ENCODE results near the gene CAPN14.

Gene CAPN14

GRCh38 chr2:31240381-31241365 lies 23.4 kb upstream of the CAPN14 start:
- no peak for DNase-seq

DNA sequence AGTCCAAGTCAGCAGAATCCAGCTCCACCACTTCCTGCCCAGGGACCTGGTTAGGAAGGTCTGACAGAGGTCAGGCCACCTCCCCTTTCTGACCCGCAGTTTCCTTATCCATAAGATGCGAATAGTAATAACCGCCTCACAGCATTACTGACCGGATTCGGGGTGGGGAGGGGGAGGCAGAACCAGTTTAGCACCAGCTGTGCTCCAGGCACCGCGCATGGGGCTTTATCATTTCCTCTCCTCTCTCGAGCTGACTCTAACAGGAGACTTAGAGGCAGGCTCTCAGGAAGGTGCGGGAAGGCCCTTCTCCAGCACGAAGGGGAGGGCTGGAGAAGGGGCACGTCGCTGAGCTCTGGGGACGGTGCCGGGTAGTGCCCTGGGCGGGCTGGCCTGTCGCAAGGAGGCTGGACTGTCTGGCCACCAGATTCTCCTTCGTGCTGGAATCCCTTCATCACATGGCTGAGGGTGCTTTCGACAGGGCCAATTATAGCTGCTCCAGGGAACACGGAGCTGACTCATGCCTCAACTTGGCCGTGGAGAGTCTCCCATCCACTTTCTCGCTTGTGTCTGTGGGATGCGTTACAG lies 22.4 kb upstream of the CAPN14 start:
- DNase-seq = no peak

GRCh38 chr2:31238906-31239592 lies 21.7 kb upstream of the CAPN14 start:
- no peak for DNase-seq

DNA sequence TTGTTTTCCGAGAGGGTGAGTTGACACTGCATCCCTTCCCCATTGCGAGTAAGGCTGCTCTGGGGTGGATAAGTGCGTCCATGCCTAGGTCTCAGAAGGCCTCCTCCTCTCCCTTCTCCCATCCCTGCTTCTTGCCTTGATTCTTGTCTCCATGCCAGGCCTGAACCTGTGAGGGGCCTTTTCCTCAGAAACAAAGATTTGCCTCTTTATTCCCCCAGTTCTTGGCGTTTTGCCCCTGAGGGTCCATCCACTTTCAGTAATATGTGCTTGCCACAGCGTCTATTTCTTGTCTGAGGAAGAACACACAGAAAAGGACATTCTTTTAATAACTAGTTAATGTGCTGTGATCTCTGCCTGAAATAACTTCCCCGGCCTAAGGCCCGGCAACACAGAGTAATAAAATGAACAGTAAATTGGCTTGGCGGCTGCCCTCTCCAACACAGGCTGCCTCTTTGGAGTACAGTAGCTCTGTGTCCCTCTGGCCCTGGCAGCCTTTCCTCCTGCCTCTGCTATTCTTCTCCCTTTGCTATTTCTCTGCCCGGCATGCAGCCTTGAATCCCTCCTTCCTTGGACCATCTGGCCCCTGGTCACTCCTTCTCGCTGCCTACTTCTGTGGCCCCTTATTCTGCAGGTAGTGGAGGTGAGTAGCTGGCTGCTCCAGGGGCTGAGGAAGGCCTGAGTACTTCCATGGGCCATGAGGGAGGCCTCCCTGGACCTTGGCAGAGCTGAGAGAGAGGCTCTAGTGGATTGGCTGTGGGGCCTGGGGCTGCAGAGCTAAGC lies 21.0 kb upstream of the CAPN14 start:
- DNase-seq = no peak

DNA sequence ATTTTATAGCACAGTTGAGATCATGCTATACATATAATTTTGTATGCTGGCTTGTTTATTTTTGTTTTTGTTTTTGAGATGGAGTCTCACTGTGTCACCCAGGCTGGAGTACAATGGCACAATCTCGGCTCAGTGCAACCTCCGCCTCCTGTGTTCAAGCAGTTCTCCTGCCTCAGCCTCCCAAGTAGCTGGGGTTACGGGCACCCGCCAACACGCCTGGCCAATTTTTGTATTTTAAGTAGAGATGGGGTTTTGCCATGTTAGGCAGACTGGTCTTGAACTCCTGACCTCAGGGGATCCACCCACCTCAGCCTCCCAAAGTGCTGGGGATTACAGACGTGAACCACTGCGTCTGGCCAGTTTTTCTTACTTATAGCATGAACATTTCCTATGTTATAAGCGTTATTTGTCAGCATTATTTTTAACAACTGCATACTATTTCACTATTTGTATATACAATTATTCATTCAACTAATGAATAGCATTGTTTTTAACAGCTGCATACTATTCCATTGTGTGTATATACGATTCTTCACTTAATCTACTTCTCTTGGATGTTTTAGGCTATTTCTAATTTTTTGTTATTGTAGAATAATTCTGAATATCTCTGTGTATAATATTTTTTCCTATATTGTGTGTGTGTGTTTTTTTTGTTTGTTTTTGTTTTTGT lies 20.2 kb upstream of the CAPN14 start:
- DNase-seq = no peak

DNA sequence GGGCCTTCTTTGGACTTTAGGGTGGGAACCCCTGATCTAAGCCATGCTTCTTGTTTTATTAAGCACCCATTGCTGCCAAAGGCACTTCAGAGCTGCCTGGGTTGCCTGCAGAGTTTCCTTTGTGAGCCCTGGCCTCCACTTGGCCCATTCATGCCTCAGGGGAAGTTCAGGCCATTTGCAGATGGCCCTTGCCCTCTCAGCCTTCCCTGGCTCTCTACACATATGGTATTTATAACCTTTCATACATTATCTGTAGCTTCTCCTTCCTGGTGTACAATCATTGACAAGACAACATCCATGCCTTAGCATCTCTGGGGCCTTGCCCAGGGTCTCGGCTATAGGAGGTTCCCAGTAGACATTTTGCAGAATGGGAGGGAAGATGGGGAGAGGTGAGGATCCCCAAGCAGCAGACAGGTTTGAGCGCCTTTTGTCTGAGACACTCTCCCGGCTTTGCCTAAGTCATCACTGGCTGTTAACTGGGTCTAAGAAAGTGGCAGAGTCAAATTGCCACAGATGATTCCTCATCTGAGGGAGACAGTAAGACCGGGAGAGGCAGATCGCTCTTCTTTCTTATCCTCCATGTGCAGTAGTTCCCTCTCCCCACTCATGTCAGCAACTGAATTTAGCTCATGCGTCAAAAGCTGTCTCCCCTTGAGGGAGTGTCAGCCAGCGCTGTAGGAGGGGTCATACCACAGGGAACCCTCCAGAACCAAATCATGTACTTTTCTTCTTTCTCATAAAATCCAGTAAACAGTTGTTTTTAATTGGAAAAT lies 19.3 kb upstream of the CAPN14 start:
- DNase-seq = no peak

DNA sequence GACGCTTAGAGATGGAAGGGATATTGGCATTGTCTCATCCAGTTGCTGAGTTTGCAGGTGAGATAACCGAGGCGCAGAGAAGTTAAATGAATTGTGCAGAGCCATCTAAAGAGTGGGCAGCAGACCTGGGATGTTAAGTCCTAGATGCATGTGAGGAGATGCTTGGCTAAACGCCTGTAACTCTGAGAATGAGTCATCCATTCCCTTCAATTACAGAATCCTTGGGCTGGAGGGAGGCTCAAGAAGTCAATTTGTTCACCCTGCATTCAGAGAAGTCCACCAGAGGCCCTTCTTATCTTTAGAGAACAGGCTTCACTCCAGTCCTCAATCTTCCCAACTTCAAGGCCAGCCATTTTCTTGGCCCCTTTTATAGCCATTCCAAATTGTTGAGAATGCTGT lies 18.2 kb upstream of the CAPN14 start:
- DNase-seq = no peak

DNA sequence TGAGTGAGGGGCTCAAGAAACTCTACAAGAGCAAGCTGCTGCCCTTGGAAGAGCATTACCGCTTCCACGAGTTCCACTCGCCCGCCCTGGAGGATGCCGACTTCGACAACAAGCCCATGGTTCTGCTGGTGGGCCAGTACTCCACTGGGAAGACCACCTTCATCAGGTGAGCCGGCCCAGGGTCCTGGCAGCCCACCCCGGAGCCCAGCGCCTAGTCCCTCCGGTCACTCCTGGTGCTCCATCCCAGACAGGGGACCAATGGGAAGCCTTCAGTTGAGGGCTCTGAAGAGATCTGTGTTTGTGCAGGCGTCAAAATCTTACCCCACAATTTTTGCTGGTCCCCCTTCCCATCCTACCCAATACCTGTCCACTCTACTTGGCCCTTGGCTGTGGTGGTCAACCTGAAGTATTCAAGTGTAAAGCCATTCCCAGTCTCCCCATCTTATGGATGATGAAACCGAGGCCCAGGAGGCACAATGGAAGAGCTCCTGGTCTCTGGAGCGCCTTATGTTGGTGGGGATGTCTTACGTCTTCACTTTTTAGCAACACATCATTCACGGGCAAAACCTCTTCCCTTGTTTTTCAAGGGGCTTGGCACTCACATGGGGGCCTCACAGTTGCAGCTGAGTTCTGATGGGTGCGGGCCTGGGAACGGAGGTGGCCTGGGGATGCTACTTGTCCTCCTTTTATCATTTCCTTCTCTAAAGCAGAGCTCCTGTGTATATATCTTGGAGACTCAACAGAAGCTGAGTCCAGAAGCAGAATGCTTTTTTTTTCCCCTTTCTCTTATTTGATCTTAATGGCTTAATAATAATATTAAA lies 17.6 kb upstream of the CAPN14 start:
- no peak for DNase-seq

DNA sequence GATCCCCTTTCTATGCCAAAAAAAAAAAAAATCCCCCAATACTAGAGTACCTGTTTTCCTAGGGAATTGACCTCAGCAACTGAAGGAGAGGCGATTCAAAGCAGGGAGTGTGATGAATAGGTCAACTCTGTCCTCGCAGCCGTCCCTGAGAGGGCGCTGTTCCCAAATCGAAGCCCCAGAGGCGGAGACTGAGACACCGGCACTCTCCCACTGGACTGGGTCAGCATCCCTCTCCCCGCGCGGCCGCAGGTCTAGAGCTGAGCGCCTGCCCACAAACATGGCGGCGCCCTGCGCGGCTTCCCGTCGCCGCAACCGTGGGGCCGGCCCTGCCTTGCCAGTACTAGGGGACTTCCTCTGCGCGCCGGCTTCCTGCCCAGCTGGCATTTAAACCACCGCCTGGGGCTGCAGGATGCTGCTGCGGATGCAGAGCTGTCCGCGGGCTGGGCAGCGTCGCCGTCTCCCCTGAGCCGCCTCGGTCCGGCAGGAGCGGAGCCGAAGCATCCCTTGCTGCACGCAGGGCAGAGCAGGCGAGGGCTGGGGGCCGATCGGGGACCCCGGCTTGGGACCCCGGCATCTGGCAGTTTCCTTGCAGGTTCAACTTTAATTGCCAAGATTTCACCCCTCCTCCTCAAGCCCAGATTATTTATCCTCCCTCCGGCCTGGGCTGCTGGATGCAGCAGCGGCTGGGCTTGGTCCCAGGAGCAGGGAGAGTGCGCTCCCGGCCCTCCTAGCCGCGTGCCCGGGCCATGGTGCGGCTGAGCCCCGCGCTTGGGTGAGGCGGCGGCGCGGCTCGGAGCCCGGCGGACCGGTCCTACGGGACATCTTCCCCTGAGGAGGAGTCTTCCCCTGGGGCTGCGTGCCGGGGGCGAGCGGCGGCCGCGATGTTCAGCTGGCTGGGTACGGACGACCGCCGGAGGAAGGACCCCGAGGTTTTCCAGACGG lies 16.7 kb upstream of the CAPN14 start, which contains the start of gene EHD3:
TSS of gene EHD3 (plus strand) at position 412 of the 942 bp plus-strand sequence. CDS start at position 882, 470 bp downstream.
- peak; percentile 95 for DNase-seq

DNA sequence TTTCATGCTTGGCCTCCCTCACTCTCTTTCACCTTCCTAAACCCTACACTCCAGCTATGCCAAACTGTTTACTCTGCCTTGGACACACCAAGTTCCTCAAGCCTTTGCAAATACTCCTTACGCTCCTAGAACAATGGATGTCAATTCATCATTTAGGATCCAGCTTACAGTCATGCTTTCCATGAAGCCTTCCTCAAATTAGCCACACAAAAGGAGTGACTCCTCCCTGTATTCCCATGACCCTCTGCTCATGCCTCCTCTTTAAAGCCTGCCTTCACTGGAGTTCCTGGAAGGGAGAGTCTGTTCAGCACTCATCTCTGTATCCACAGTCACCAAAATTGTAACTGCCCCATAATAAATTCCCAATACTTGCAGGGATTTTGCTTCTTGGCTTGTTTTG lies 15.9 kb upstream of the CAPN14 start:
- DNase-seq = no peak

DNA sequence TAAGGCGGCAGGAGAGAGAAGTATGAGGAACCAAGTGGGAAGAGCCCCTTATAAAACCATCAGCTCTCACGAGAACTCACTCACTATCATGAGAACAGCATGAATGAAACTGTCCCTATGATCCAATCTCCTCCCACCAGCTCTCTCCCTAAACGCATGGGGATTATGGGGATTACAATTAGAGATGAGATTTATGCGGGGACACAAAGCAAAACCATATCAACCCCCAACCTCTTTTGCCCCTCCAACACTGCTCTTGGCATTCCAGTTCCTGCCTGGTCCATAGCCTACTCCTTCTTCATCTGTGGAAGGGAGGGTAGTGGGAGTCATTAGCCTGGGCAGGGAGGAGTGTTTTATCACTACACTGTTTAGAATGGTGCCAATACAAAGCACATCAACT lies 15.3 kb upstream of the CAPN14 start:
- DNase-seq = no peak

DNA sequence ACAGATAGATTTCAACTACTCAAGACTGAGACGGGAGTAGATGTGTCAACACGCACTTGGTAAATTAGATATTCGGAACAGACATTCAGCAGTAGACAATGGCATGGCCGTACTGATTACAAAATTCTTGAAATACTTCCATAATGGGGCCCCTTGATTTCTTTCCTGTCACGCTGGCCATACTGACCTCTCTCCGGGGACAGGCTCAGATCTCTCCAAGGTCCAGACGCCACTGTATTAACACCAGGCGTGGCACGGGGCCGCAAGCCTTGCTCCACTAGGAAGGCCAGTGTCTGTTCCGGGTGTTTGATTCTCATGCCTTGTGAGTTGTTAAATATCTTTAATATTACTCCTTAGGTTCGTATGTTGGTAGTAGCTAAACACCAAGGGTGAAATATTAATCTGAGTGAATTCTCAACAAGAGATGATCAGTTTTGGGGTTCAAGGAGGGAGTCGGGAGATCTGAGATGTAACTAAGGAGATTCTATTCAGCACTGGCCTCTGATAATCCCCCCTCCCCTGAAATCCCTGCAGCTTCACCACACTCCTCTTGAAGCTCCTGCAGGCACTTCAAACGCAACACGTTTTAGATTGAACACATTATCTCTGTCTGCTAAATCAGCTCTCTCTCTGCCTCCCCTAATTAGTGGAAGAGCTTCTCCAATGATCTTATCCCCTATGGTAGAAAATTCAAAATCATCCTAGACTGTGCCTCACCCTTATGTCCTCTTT lies 14.4 kb upstream of the CAPN14 start:
- DNase-seq = no peak

DNA sequence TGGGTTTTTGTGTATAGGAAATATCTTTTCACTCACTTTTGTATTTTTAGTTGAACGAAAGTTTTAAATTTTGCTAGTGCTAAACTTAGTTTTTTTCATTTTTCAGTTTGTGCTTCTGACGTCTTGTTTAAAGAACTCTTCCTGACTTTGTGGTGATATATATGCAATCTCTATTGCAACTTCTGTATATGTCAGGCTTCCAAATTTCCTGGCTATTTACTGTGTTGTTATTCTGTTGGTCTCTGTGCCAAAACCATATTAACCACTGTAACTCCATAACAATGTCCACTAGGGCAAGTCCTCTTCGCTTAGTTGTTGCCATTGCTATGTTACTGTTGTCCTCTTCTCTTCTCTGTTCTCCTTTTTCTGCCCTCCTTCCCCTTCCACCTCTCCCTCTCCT lies 13.4 kb upstream of the CAPN14 start:
- no peak for DNase-seq

DNA sequence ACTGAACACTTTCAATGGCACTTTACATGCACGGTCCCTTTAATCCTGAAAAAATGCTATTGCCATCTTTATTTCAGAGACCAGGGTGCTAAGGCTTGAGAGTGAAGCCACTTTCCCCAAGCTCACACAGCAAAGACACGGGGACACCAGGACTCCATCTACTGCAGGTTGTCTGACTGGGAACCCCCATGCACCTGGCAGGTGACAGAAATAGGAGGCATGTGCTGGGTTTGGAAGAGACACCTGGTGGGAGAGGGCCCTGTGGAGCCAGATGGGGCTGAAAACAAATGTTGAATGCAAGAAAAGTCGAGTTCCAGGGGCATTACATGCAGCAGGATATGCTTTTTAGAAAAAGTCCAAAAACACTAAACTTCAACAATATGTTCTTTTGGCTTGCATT lies 11.4 kb upstream of the CAPN14 start:
- no peak for DNase-seq

DNA sequence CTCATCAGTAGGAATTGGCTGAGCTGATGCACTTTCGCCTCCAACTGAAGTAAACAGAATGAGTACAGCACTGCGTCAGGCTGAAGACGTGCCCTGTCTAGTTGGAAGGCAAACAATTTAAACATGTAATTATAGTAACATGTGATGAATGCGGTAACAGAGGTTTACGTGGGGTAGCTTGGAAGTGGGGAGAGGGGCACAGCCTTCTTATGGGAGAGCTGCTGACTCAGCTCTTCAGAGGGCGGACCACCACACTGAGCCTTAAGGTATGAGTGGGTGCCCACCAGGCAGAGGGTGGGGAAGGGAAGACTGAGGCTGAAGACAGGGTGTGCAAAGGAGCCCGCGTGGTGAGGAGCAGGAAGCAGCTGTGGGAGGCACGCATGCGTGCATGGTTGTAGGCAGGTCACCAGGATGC lies 10.4 kb upstream of the CAPN14 start:
- DNase-seq = no peak

GRCh38 chr2:31227110-31227509 lies 9.8 kb upstream of the CAPN14 start:
- DNase-seq = no peak

GRCh38 chr2:31226266-31226665 lies 9.0 kb upstream of the CAPN14 start:
- DNase-seq = no peak

DNA sequence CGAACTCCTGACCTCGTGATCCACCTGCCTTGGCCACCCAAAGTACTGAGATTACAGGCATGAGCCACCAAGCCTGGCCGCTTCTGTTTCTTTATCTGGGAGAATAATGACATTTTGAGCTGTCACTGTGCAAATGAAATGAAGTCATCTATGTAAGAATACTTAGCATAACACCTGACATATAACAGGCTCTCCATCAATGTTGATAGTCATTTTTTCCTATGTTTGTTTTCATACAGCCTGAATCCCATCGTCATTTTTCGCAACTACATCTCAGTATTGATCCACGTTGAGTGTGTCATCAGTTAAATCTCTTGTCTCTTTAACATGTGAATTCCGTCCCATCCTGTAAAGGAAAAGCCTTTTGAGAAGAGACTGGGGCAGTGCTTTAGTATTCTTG lies 6.4 kb upstream of the CAPN14 start:
- no peak for DNase-seq

DNA sequence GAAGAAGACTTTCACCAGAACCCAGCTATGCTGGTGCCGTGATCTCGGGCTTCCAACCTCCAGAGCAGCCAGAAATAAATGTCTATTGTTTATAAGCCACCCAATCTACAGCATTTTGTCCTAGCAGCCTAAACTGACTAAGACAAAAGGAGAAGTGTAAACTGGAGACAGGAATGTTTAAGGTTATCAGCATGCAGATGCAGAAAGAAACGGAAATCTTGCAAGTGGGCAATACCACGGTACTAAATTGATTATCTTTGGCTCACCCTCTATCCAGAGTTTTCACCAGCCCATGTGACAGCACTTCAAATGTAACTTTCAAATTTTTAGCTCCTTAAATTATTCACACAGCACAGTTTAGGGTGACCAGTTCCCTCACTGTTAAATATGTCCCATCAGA lies 5.7 kb upstream of the CAPN14 start:
- no peak for DNase-seq

Data from retina (tissue), 1 donor.